Astrocyte (in vitro differentiated cells and primary cell): ENCODE measurements around the gene KRT9. TPM values are rescaled to one million over a fixed set of nuclear protein-coding genes. Genes with fewer than 3 reads are reported as not detected.
"Not testable (repeated sequence)": the region's sequence is repeated elsewhere in the genome, so short reads cannot be mapped to it uniquely, and the experiment has no call there.

Source experiments
- DNase-seq: peaks from one replicate; pipeline ENCODE4 v3.0.0-alpha.2; 2010; ENCODE audit warnings: low read depth
- FAIRE-seq: peaks from 2 replicates; lab custom pipeline; 2011; peaks lifted over from hg19 to GRCh38; lab: Jason Lieb, UNC
- H2AFZ ChIP-seq: 2 replicates; pipeline ENCODE4 v1.6.0; 2012; ENCODE audit warnings: low read depth, low read length, inconsistent platforms
- H3K27ac ChIP-seq: 2 replicates; pipeline ENCODE4 v1.5.1; 2011; ENCODE audit warnings: low read depth, low read length, inconsistent platforms
- H3K27me3 ChIP-seq: 2 replicates; pipeline ENCODE4 v1.6.0; 2011; ENCODE audit warnings: low read length, inconsistent platforms; ENCODE audit not compliant: insufficient read depth
- H3K36me3 ChIP-seq: 2 replicates; pipeline ENCODE4 v1.5.1; 2011; ENCODE audit warnings: low read length, inconsistent platforms; ENCODE audit not compliant: insufficient read depth
- H3K4me1 ChIP-seq: 2 replicates; pipeline ENCODE4 v1.5.1; 2011; ENCODE audit warnings: low read length, inconsistent platforms; ENCODE audit not compliant: insufficient read depth
- H3K4me2 ChIP-seq: 2 replicates; pipeline ENCODE4 v1.6.0; 2012; ENCODE audit warnings: low read length, inconsistent platforms
- H3K4me3 ChIP-seq: 2 replicates; pipeline ENCODE4 v1.5.1; 2011; ENCODE audit warnings: low read depth, mild to moderate bottlenecking, low read length, inconsistent platforms; ENCODE audit not compliant: insufficient read depth
- H3K79me2 ChIP-seq: 2 replicates; pipeline ENCODE4 v1.6.0; 2012; ENCODE audit warnings: mild to moderate bottlenecking, low read length, inconsistent platforms; ENCODE audit not compliant: insufficient read depth
- H3K9ac ChIP-seq: 2 replicates; pipeline ENCODE4 v1.6.0; 2012; ENCODE audit warnings: mild to moderate bottlenecking, low read length, inconsistent platforms
- H3K9me3 ChIP-seq: 2 replicates; pipeline ENCODE4 v1.5.1; 2012; ENCODE audit warnings: low read depth, mild to moderate bottlenecking, low read length, inconsistent platforms; ENCODE audit not compliant: insufficient read depth
- H4K20me1 ChIP-seq: 2 replicates; pipeline ENCODE4 v1.6.0; 2012; ENCODE audit warnings: low read length, inconsistent platforms; ENCODE audit not compliant: insufficient read depth
- H3K27ac Mint-ChIP-seq: one replicate; pipeline ENCODE4 v1.8.0; 2021; ENCODE audit warnings: mild to moderate bottlenecking, mixed read lengths; ENCODE audit not compliant: unreplicated experiment
- H3K27me3 Mint-ChIP-seq: one replicate; pipeline ENCODE4 v1.8.0; 2021; ENCODE audit warnings: low read depth, mixed read lengths; ENCODE audit not compliant: unreplicated experiment
- H3K36me3 Mint-ChIP-seq: one replicate; pipeline ENCODE4 v1.8.0; 2021; ENCODE audit warnings: low read depth, mixed read lengths; ENCODE audit not compliant: unreplicated experiment
- H3K4me1 Mint-ChIP-seq: one replicate; pipeline ENCODE4 v1.8.0; 2021; ENCODE audit warnings: low read depth, mixed read lengths; ENCODE audit not compliant: unreplicated experiment
- H3K4me3 Mint-ChIP-seq: one replicate; pipeline ENCODE4 v1.8.0; 2021; ENCODE audit warnings: mild to moderate bottlenecking, moderate library complexity, mixed read lengths; ENCODE audit not compliant: unreplicated experiment
- H3K9me3 Mint-ChIP-seq: one replicate; pipeline ENCODE4 v1.8.0; 2021; ENCODE audit warnings: mild to moderate bottlenecking, mixed read lengths; ENCODE audit not compliant: unreplicated experiment
- CTCF ChIP-seq: IDR thresholded peaks from 2 replicates; pipeline ENCODE4 v1.5.1; 2011; ENCODE audit warnings: low read depth, mild to moderate bottlenecking, inconsistent platforms, low read length, moderate library complexity; ENCODE audit not compliant: insufficient read depth
- EZH2 ChIP-seq: IDR thresholded peaks from 2 replicates; pipeline ENCODE4 v1.6.1; 2012; ENCODE audit warnings: mild to moderate bottlenecking, low read length, inconsistent platforms; ENCODE audit not compliant: insufficient read depth
- total RNA-seq: library from RNA; stranded (reverse); gene quantifications from 2 replicates; pipeline ENCODE4 v1.2.1, GENCODE V29; 2021

KRT9 gene
- total RNA-seq, 1 donor from 2014 or later, result 0.09 TPM

- peaks cover 11% of the 10 kb centered on the region for H3K27me3 ChIP-seq
- not testable (repeated sequence) for H3K79me2 ChIP-seq, H3K9me3 Mint-ChIP-seq, H2AFZ ChIP-seq, H3K9me3 ChIP-seq, H3K27ac Mint-ChIP-seq, H3K36me3 Mint-ChIP-seq, H3K4me2 ChIP-seq, H3K36me3 ChIP-seq, DNase-seq, H4K20me1 ChIP-seq, H3K4me3 ChIP-seq, H3K4me1 ChIP-seq, H3K4me1 Mint-ChIP-seq, H3K9ac ChIP-seq, H3K4me3 Mint-ChIP-seq, H3K27ac ChIP-seq, FAIRE-seq
- H3K27me3 Mint-ChIP-seq, result peaks cover 16% of the 10 kb centered on the region
Observed at GRCh38 chr17:41606930-41607329, 35.1 kb upstream of the KRT9 start.

- H3K4me2 ChIP-seq, result no peak overlapping the region
- no peaks in the 10 kb centered on the region for H3K4me1 ChIP-seq
- no peak overlapping the region for H3K4me3 Mint-ChIP-seq
- H3K9ac ChIP-seq, result no peak overlapping the region
- H2AFZ ChIP-seq, result no peak overlapping the region
- H3K36me3 ChIP-seq, result no peaks in the 10 kb centered on the region
- H3K9me3 Mint-ChIP-seq, result peaks cover 8% of the 10 kb centered on the region
- DNase-seq, result no peak
- peaks cover 12% of the 10 kb centered on the region for H3K27me3 ChIP-seq
- no peaks in the 10 kb centered on the region for H3K79me2 ChIP-seq
- no peak overlapping the region for H3K4me3 ChIP-seq
- H3K27me3 Mint-ChIP-seq, result no peaks in the 10 kb centered on the region
- H3K9me3 ChIP-seq, result peaks cover 5% of the 10 kb centered on the region
- no peak overlapping the region for H3K27ac ChIP-seq
- FAIRE-seq, result no peak
- no peaks in the 10 kb centered on the region for H4K20me1 ChIP-seq
- no peak overlapping the region for H3K27ac Mint-ChIP-seq
- H3K4me1 Mint-ChIP-seq, result no peaks in the 10 kb centered on the region
- TF ChIP-seq EZH2 (no peak), CTCF (no peak)
- H3K36me3 Mint-ChIP-seq, result no peaks in the 10 kb centered on the region
Observed at GRCh38 chr17:41602524-41602923, 30.7 kb upstream of the KRT9 start.

- H3K9me3 Mint-ChIP-seq, result no peaks in the 10 kb centered on the region
- Histone ChIP-seq H3K36me3 (no peaks in the 10 kb centered on the region), H3K4me2 (no peak overlapping the region), H3K27me3 (peaks cover 12% of the 10 kb centered on the region), H2AFZ (no peak overlapping the region), H3K27ac (no peak overlapping the region), H3K79me2 (no peaks in the 10 kb centered on the region), H3K9ac (no peak overlapping the region), H3K4me1 (no peaks in the 10 kb centered on the region), H3K4me3 (no peak overlapping the region), H4K20me1 (no peaks in the 10 kb centered on the region), H3K9me3 (no peaks in the 10 kb centered on the region)
- no peaks in the 10 kb centered on the region for H3K4me1 Mint-ChIP-seq
- H3K4me3 Mint-ChIP-seq, result no peak overlapping the region
- peaks cover 5% of the 10 kb centered on the region for H3K27me3 Mint-ChIP-seq
- DNase-seq, result no peak
- H3K36me3 Mint-ChIP-seq, result no peaks in the 10 kb centered on the region
- TF ChIP-seq EZH2 (no peak), CTCF (no peak)
- H3K27ac Mint-ChIP-seq, result no peak overlapping the region
- no peak for FAIRE-seq
Observed at GRCh38 chr17:41600318-41600717, 28.5 kb upstream of the KRT9 start.
